Activated naive CD4-positive, alpha-beta T cell treated with anti-CD3 and anti-CD28 coated beads, Interleukin-2, amount 50 U/mL, for 16 hours (primary cell): ENCODE data around the gene FADS6.
"Not testable (repeated sequence)": the region's sequence is repeated elsewhere in the genome, so short reads cannot be mapped to it uniquely, and the experiment has no call there.

ENCODE experiments used
- DNase-seq: peaks from one replicate; pipeline ENCODE4 v3.0.0-alpha.2; 2020

Gene FADS6

GRCh38 chr17:74883241-74883745 lies 10.1 kb downstream of the FADS6 start:
- DNase-seq: no peak

GRCh38 chr17:74882517-74883240 lies 10.8 kb downstream of the FADS6 start:
- DNase-seq: no peak

- no peak for DNase-seq
Measured at GRCh38 chr17:74881073-74881472, 12.4 kb downstream of the FADS6 start.

GRCh38 chr17:74879308-74879707 lies 14.1 kb downstream of the FADS6 start:
- DNase-seq: no peak

- no peak for DNase-seq
Measured at GRCh38 chr17:74878658-74879057, 14.8 kb downstream of the FADS6 start.

- DNase-seq: no peak
Measured at GRCh38 chr17:74877592-74878548, 15.6 kb downstream of the FADS6 start.

GRCh38 chr17:74875977-74876593 lies 17.3 kb downstream of the FADS6 start:
- no peak for DNase-seq

GRCh38 chr17:74875155-74875976 lies 18.1 kb downstream of the FADS6 start:
- no peak for DNase-seq

- DNase-seq: no peak
Measured at GRCh38 chr17:74874615-74875037, 18.8 kb downstream of the FADS6 start.

GRCh38 chr17:74873874-74874614 lies 19.4 kb downstream of the FADS6 start:
- no peak for DNase-seq

- DNase-seq: peak; percentile 98
Measured at GRCh38 chr17:74873037-74873873, 20.2 kb downstream of the FADS6 start.

- no peak for DNase-seq
Measured at GRCh38 chr17:74872313-74873036, 21.0 kb downstream of the FADS6 start, which contains the start of gene FDXR. FDXR (minus strand) TSS chr17:74872994; CDS start chr17:74872944, 50 bp downstream.

- DNase-seq: no peak
Measured at GRCh38 chr17:74871356-74872076, 21.9 kb downstream of the FADS6 start.

- DNase-seq: no peak
Measured at GRCh38 chr17:74870512-74870911, 22.9 kb downstream of the FADS6 start.

- DNase-seq: not testable (repeated sequence)
Measured at GRCh38 chr17:74870028-74870427, 23.4 kb downstream of the FADS6 start.

GRCh38 chr17:74868908-74869255 lies 24.6 kb downstream of the FADS6 start:
- no peak for DNase-seq

GRCh38 chr17:74868251-74868907 lies 25.1 kb downstream of the FADS6 start:
- no peak for DNase-seq

GRCh38 chr17:74866198-74866835 lies 27.1 kb downstream of the FADS6 start:
- no peak for DNase-seq
